GM18508 (cell line): ENCODE data around the gene POU2F3.

Source experiments
- ATAC-seq: cut with Tn5 transposase; IDR thresholded peaks from one replicate; pipeline ENCODE4 v1.9.1; 2021; ENCODE audit warnings: moderate number of reproducible peaks; ENCODE audit not compliant: insufficient read depth, unreplicated experiment

POU2F3 gene

DNA sequence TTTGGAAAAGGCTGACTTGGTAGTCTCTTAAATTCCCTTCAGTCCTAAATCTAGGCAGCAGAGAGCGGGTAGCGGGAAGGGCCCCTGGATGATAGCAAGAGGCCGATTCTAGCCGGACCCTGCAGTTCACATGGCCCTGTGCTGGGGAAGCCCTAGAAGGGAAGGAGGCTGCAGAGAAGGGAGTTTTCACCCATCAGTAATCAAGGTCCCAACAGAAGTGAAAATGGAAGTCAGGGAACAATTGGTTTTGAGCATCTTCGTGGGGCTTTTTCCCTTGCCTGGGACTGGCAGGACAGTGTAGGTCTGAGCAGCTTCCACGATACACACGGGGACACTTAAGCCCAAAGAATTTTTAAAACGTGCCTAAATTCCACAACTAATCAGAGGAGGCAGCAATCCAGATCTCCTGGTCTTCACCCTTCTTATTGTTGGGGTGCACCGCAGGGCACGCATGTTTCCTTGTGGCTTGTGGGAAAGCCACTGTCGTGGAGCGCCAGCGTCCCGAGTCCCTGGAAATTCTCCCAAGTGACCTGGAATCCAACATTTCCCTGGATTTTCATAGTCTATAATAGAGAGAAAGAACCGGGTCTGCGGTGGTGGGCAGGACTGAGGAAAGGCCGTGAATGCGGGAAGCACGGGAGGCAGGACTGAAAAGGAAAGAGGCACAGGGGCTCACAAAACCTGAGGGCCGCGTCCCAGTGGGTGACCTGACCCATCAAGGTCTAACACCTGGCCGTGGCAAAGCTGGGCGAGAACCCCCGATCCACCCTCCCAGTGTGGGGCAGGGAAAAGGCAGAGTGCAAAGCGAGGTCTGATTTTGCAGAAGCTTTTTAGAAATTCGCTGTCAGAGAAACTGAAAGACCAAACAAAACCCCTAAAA is 30.0 kb upstream of the POU2F3 start:
- no peak for ATAC-seq

DNA sequence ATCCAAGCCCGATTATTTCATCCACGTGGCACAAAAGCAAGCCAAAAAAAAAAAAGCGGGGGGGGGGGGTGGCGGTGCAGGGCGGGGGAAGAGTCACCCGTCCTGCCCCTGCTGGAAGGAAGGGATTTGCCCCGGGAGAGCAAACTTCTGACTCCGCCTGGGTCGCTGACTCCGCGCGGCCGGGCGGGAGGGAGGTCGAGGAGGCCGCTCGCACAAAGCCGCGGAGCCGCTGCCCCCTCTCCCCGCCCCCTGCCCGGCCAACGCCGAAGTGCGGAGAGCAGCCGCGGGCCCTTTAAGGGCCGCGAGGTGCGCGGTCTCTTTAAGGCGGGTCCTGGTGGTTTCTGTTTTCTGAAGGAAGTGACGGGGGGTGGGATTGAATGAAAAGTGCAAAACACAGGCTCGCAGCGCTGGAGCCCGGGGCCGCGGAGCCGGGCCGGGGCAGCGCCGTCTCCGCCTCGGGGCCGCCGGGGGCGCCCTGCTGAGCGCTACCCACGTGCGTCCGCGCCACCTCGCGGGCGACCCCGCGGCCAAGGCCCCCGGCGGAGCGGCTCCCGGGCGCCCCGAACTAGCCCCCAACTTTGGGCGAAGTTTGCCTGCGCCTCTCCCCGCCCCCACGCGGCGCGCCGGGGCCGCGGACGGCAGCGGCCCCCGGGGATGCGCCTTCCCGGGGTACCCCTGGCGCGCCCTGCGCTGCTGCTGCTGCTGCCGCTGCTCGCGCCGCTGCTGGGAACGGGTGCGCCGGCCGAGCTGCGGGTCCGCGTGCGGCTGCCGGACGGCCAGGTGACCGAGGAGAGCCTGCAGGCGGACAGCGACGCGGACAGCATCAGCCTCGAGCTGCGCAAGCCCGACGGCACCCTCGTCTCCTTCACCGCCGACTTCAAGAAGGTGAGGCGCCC is 29.1 kb upstream of the POU2F3 start, which contains the start of gene OAF:
Gene OAF, plus strand, starts transcription at position 407 of the 896 bp plus-strand sequence. Its CDS starts 248 bp downstream, at position 655.
- no peak for ATAC-seq

DNA sequence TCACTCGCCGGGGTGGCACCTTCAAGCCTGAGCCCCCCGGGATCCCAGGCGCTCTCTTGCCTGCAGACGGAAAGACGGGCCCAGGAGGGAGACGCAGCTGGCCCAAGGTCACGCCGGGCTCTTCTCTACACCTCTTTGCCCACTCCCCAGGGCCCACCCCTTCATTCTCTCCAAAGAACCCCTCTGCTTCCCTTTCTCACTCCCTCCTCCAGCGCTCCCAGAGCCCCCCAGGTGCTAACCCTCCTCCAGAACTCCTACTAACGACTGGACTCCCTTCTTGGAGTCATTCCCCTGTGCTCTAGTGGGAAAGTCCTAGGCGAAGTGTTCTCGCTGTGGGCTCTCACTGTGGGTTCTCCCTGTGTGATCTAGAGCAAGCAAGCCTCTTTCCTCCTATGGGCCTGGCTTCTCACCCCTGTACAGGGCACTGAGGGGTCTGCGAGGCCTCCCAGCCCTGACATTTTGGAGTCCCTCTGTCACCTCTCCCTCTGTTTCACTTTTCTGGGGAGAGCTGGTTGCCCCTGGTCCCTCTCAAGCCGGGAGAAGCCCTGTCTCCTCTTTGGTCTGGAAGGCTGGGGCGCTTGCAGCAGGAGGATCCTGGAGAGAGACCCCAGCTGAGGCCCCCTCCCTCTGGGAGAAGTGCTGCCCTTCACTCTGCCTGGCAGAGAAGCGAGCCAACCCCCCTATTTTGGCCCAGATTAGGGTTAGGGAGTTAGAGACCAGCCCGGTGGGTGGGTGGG is 28.2 kb upstream of the POU2F3 start:
- ATAC-seq, result no peak

DNA sequence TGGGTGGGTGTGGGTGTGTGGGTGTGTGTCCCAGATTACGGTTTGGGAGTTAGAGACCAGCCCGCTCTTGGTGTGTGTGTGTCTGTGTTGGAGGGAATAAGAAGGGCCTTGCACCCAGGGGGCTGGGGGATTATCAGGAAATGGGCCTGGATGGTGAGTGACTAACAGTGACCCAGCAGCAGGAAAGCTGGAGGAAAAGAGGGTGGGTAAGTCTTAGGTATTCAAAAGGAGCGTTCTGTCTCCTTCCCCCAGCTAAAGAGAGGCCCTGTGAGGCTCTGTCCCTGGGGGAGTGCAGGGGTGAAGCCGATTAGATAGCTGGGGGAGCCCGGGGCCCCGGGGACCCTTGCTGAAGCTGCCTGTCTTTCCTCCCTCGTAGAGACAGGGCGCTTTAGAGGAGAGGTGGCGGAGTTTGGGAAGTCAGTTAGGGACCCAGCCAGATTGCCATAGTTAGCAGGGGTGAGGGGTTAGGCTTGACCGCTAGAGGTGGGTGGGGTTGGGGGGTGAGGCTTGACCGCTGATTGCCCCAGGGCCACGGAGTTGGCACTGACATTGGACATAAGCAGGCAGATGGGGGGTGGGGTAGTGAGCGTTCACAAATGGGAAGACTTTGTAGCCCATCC is 27.6 kb upstream of the POU2F3 start:
- ATAC-seq, result no peak

DNA sequence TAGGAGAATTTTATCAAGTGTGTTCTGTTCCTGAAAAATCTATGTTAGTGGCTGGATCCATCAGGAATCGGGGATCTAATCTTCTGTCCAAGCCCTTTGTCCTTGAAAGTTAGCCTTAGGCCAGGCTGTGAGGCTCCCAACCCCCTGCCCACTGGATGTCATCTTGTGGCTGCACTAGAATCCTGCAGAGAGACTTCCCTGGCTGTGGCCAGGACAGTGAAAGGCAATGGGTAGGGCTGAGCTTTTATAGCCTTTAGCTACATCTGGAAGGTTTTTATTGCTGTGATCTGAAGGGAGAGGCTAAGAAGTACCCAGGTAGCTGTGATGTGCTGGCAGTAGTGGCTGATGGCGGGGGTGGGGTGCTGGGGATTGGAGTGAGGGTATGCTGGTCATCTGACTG is 27.0 kb upstream of the POU2F3 start:
- ATAC-seq, result no peak

DNA sequence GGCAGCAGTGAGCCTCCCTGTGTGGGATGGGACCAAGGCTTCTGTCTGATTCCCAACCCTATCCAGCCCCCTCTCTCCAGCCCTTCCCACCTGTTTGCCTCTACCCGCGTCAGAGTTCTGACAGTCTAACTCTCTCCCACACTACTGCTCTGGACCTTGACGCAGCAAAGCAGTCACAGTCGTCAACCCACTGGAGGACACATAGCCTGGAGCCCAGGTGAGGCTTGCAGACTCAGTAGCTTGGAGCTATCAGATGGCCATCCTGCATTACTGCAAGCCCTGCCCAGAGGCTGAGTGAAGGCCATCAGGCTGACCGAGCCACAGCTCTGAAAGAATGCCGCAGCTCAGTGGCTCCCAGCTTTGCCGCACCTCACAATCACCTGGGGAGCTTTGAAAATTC is 25.4 kb upstream of the POU2F3 start:
- no peak for ATAC-seq

DNA sequence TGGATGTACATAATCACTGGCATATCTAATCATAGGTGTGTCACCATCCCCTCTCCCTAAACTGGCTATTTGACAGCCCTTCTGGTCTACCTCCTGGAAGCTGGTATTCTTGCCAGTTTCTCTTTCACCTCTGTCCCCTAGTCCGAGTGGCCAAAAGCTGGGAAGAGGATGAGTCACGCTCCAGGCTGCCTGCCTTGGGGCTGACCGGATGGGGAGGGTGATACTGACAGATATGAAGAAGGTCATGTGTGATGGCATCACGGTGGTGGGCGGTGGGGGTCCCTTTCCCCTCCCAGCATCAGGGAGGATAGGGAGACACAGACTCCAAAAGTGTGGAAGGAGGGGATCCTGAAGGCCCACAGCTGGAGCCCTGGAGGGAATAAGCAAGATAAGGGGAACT is 24.3 kb upstream of the POU2F3 start:
- no peak for ATAC-seq

DNA sequence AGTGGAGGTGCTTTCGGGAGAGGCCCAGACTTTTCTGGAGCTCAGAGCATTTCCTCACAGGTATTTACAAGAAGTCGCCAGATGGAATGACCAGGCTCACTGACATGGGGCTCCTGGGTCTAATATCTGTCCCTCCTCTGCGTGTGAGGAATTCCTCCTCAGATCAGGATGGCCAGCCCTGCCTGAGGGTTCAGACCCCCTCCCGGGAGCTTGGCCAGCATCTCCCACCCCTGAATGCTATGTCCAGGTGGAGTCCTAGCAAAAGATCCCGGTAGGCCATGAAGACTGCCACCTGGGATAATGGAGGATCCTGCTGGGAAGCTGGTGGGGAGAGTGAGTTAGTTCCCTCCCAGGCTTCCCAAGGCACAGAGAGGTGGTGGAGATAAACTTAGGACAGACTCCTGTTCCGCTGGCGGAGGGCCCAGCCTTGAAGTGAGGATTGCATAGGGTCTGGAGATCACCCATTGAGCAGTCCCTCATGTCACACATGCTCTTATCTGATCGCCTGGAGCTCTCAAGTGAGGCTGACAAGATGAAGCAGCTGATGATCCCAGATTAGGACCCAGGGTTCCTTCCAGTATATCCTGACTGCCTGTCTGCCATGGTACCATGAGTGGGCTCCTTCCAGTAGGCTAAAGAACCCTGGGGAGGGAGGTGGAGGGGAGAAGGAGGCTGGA is 23.4 kb upstream of the POU2F3 start:
- ATAC-seq, result no peak

DNA sequence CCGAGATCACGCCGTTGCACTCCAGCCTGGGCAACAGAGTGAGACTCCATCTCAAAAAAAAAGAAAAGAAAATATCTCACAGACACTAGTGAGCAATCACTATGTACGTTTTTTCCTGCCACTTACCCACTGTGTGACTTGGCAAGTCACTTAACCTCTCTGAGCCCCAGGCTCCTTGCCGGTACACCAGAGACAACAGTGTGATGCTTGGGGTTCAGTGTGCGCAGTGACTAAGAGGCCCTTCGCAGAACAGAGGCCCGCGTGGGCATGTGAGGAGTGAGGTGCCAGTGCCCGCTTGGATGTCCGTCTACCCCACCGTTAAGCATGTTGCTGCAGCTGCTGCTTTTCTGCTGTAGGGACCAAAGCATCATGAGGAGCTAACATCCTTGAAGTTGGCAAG is 22.4 kb upstream of the POU2F3 start:
- ATAC-seq, result no peak

DNA sequence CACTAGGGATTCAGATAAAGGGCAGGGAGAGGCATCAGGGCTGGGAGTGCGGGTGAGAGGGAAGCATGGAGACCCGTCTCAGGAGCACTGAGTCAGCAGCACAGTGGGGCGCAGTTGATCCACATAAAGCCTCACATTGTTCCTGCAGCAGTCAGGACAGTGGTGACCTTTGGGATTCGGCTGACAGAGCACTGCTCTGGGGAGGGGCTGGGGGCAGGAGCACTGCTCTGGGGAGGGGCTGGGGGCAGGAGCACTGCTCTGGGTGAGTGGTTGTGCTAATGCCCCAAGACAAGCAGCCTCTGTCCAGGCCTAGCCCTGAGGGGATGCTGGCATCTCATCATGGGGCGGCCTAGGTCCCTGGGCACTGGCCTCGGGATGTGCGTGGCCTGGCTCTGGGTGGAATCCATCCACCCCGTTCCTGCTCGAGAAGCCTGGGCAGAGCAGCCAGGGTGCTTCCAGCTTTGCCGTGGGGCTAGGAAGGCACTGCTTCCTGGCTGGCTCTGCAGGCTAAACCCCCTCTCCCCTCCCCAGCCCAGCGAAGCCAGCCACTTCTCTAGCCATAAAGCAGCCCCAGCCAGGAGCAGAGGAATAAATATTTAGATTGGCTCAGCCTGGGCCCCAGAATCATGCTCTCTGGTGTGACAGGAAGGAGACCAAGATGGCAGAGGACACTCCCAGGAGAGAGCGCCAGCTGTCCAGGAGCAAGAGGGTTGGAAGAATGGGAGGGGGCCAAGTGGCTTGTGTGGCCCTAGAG is 21.8 kb upstream of the POU2F3 start:
- ATAC-seq, result no peak

DNA sequence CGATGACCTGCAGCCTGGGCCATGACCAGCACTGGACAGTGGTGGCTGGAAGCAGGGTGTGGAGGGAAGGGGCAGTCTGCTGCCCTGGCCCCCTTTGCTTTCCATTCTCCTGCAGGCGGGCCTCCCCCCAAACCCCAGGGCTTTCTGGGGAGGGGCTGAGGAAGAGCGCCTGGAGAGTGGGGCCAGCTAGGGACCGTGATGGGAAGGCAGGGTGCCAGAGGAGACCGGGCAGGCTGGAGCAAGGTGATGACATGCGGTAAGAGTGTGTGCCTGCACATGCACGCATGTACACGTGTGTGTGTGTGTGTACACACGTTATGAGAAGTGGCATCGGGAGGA is 21.3 kb upstream of the POU2F3 start:
- ATAC-seq, result no peak

DNA sequence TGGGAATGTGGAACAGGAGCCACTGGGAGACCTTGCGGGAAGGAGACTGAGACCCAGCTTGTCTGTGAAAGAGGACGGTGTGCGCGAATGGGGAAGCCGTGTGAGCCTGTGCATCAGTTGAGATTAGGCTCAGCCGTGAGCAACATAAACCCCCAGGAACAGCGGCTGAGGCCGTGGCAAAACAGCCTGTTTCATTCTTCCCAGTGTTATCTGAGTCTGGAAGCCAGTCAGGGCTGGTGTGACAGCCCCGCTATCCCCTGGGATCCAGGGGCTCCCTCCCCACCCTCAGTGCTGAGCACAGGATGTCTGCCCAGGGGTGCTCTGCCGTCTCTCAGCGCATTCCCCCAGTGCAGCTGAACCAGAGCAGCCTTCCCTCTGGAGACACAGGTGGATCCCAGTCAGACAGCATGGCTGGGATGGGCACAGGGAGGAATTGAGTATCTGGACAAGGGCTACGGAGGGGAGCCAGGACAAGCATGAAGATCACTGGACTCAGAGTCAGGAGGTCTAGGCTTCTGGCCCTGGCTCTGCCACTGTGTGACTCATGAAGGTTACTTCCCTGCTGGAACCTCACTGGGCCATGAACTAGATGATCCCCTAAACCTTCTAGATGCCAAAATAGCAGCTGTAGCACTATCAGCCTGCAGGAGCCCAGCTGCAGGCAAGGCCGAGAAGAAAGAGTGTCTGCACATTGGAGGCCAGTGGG is 20.6 kb upstream of the POU2F3 start:
- no peak for ATAC-seq

DNA sequence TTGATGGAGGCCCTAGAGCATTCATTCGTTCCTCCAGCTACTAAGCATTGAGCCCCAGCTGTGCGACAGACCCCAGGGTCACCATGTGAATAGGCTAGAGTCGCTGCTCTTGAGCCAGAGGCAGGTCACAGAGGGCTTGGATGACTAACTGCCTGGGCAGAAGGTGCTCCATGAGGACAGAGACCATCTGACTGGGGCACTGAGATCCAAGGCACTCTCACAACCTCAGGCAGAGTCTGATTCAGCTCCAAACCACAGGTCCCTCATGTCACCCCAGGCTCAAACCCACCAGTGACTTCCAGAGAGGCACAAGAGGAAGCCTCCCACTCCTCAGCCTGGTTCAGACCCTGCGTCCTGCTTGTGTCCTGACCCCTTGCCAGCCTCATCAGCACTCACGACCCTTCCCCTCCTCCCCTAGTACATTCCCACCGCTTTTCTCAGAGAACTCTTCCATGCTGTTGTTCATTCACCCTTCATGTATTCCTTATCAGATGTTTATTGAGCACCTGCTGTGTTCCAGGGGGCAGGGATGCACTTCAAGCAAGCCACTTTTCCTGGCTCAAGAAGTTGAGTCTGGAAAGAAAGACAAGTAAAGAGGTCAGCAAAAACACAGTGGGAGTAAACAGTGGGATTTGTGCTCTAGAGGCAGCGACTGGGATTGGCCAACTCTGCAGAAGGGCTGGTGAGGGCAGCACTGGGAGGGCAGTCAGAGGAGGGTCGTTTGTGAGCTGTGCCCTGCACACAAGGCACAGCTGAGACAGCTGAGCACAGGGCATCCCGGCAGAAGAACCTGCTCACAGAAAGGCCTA is 19.8 kb upstream of the POU2F3 start:
- ATAC-seq, result no peak

DNA sequence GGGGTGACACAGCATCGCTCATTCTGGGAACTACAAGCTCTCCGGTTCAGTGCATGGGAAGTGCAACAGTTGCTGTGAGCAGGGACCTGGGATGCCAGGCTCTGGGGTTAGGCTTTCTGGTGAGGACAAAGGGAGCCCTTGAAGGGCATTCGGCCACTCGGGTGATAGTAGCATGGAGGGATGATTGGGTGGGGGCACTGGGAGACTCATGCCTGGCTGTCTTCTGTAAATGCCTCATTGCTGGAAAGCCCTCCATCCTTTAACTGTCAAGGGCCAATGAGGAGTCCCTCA is 19.2 kb upstream of the POU2F3 start:
- ATAC-seq, result no peak

DNA sequence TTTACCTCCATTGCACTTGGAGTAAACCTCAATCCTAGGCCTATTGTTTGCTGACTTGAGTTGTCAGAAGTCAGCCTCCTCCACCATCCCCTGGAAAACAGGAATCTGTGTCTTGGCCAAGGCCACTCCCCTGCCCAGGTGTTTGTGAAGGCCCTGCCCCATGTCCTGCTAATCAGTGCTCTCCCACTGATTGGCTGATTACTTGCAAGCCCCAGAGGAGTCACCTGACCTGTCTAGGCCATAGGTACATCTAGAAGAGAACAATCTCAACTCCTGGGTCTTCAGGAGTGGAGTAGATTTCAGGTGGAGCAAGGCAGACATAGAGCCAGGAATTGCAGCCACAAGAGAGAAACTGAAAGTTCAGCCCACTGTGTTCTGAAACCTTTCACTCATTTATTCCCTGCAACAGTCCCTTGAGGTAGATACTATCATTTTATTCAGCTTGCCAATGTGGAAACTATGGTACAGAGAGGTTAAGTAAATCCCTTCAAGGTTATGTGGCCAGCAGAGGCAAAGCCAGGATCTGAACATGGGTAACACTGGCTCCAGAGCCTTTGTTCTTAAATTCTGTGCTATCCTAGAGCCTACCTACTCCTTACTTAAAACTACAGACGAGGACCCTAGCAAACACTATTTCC is 18.7 kb upstream of the POU2F3 start:
- ATAC-seq, result no peak

DNA sequence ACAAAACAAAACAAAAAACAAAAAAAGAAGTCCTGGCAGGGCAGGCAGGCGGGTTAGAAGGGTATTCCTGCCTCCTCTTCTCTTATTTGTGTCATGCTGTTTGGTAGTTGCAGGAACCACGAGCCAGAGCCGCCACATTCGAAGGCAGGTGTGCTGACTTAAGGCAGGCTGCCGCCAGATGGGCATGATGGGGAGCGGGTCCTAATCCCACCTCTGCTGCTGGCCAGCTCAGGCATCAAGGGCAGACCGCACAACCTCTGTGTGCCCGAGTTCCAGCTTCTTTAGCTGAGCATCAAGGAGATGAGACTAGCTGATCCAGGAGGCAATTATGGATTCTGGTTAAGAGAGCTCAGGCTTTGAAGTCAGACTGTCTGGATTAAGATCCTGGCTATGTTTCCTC is 17.0 kb upstream of the POU2F3 start:
- no peak for ATAC-seq

DNA sequence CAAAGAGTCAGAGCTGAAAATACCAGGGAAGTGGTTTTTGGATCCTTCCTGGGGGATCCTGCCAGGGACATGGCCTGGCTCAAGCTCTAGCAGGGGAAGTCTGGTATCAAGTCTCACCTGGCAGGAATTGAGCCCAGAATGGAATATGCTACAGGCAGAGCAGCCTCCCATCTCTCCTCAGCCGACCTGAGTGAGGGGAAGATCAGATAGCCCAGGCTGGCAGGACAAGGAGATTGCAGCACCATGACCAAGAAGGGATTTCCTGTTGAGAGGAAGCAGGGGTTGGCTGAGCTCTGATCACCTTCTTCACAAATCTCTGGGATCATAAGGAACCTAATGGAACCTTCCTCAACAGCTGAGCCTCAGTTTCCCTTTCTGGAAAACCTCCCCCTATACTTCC is 16.1 kb upstream of the POU2F3 start:
- ATAC-seq, result no peak
